Measurements from ENCODE around the gene COA1.

COA1 gene

GRCh38 chr7:43652364-43652763 lies 77.0 kb downstream of the COA1 start:
- DNase-seq (ENCODE audit: low read depth) = no peak

DNA sequence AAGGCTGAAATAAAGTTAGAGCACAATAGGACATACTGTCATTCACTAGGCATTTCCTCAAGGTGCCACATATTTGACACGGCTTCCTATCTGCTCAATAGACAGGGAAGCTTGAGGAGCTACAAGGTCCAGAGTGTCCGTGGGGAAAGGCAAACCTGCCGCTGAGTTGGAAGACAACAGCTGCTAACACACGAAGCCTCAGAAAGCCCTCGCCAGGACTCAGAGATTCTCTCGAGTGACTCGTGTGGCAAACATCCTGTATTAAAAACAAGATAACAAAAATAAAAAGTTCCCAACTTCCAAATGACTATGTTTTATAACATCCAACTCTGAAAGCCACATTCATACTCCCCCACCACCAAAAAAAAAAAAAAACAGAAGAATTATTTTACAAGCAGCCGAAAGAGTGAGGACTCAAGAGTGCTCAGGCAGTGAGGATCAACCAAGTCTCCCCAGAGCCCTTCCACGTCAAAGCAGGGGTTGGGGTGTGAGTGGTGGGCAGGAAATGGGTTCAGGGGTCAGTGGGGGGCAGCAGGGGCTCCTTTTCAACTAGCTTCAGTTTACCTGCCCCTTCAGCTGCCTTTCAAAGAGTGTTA lies 78.8 kb downstream of the COA1 start:
- no peak for DNase-seq (ENCODE audit: low read depth)

DNA sequence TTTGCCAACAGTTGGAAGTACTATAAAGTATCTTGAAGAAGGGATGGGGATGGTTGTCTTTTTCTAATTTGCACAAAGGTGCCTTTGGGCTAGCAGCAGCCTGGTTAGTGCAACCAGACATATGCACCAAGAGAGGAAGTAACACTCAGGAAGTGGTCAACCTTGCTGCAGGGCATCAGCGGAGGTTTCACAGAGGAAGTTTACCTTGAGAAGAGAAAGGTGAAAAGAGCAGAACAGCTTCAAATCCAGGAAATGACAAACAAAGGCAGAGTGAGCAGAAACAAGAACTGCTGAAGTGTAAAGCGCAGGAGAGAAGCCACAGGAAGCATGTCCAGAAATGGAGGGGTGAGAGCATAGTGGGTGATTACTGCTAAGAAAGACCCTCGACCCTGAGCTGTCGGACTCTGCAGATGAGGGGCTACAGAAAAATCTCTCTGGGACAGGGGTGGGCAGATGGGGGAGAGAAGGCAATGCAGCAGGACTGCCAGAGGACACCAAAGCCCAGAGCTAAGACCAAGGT lies 79.5 kb downstream of the COA1 start:
- peak; percentile 64 for DNase-seq (ENCODE audit: low read depth)

- DNase-seq (ENCODE audit: low read depth) = peak; percentile 77
Measured at GRCh38 chr7:43648473-43649406, 80.6 kb downstream of the COA1 start.

- peak; percentile 26 for DNase-seq (ENCODE audit: low read depth)
Measured at GRCh38 chr7:43647673-43648472, 81.5 kb downstream of the COA1 start.

- DNase-seq (ENCODE audit: low read depth) = no peak
Measured at GRCh38 chr7:43647339-43647672, 82.0 kb downstream of the COA1 start.

DNA sequence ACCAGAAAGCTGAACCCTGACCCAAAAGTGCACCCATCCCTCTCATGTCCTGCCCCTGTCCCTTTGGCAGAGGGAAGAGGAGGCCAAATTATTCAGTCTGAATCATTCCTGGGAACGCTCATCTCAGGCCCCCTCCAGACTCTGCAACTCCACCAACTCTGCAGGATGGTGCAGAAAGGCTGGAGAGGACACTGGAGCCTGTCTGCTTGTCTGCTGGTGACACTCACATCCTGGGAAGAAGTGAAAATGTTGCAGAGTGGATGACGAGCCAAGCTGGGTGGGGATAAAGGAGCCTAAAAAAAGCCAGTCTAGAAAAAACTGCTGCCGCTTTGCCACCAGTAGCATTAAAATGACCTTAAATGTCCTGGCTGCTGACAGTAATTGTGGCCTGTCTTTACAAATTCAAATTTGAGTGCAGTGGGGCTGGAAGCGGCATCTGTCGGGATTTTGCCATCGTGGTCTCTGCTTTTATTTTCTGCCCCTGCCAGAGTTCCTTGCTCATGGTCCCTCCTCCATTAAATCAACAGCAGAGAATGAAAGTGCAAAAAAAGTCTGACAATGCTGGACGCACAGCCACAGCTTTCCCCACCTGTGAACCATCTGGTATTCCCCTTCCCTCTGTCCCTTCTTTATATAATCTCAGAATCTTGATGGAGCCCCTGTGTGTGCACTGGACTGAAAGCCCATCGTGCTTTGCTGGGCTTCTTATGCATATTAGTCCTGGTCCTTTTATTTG lies 82.6 kb downstream of the COA1 start:
- DNase-seq (ENCODE audit: low read depth) = no peak

- DNase-seq (ENCODE audit: low read depth) = no peak
Measured at GRCh38 chr7:43645699-43646226, 83.6 kb downstream of the COA1 start.

GRCh38 chr7:43643846-43644245 lies 85.5 kb downstream of the COA1 start:
- DNase-seq (ENCODE audit: low read depth) = no peak

GRCh38 chr7:43642897-43643630 lies 86.3 kb downstream of the COA1 start:
- no peak for DNase-seq (ENCODE audit: low read depth)

GRCh38 chr7:43640679-43641078 lies 88.6 kb downstream of the COA1 start:
- no peak for DNase-seq (ENCODE audit: low read depth)

GRCh38 chr7:43639858-43640491 lies 89.3 kb downstream of the COA1 start:
- DNase-seq (ENCODE audit: low read depth) = no peak

DNA sequence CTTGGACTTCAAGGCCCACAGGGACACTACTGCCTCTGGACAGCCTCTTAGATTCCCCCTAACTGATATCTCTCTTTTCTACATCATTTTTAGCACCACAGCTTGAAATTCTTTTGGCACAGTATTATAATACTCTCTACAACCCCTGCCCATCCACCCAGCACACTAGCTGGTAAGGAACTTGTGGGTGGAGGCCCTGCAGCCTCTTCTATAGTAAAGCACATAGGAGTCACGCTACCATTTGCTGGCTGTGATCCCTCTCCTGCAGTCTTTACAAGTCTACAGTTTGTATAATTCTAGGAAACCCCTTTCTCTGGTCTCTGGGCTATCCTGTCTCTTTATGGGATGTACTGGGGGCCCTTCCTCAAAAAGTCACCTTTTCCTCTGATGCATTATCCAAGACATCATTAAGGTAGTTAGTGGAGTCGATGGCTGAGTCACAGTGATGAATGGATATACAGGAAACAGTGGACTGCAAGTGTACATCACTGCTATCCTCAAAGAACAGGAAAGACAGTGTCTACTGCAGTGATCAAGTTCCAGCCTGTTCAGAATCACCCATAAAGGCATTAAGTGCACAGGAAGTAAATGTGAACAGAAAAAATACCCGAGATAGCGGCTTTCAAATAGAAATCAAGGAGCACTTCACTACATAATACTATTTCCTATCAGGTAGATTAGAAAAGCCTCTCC lies 92.1 kb downstream of the COA1 start:
- no peak for DNase-seq (ENCODE audit: low read depth)

- no peak for DNase-seq (ENCODE audit: low read depth)
Measured at GRCh38 chr7:43636093-43636492, 93.2 kb downstream of the COA1 start.

GRCh38 chr7:43634384-43634783 lies 94.9 kb downstream of the COA1 start:
- no peak for DNase-seq (ENCODE audit: low read depth)

DNA sequence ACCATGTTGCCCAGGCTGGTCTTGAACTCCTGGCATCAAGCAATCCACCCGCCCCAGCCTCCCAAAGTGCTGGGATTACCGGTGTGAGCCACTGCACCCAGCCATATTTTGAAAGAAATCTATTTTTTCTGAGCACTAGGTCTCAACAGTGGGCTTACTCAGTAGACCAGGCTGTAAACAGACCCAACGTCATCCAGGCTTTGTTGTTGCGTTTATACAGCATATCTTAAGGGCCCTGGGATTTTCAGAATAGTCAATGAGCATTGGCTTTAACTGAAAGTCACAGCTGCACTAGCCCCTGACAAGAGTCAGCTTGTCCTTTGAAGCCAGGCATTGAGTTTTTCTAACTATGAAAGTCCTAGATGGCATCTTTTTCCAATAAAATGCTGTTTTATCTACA lies 96.6 kb downstream of the COA1 start:
- no peak for DNase-seq (ENCODE audit: low read depth)

DNA sequence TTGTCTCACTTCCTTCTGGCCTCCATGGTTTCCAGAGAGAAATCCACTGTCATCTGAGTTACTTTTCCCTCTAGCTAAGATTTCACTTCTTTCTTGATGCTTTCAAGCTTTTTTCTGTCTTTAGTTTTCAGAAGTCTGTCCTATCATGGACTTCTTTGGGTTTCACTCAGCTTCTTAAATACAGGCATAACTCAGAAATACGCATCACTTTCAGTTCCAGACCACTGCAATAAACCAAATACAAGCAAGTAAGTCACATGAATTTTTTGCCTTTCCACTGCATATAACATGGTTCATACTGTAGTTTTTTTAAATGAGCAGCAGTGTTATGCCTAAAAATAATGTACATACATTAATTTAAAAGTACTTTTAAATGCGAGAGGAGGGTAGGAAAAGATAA lies 97.8 kb downstream of the COA1 start:
- no peak for DNase-seq (ENCODE audit: low read depth)

GRCh38 chr7:43630482-43630881 lies 98.8 kb downstream of the COA1 start:
- DNase-seq (ENCODE audit: low read depth) = no peak

DNA sequence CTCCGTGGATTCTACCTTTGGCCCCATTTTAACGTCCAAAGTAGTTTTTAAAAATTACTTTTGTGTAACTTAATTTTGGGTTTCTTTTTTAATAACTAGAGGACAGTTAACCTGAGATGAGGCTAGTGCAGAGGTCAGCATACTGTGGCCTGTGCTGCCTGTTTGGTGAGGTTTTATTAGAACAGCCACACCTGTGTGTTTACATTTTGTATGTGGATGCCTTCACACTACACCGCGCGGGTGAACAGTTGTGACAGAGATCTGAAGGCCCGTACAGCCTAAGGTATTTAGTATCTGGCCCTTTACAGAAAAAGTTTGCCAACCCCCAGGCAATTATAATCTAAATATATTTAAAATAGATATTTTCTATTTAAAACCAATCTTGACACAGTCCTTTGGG lies 99.5 kb downstream of the COA1 start:
- no peak for DNase-seq (ENCODE audit: low read depth)

DNA sequence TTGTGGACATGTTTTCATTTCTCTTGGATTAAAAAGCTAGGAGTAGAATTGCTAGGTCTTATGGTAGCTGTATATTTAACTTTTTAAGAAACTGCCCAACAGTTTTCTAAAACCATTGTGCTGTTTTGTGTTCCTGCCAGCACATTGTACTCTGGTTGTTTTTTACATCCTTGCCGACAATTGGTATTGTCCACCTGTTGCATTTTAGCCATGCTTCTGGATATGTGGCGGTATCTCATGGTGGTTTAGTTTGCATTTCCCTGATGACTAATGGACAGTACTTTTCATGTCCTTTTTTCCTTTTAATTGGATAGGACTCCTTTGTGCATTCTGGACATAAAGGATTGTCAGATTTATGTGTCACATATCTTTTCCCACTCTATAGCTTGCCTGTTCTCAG lies 100.9 kb downstream of the COA1 start:
- no peak for DNase-seq (ENCODE audit: low read depth)
